Stimulated activated CD4-positive, alpha-beta T cell treated with anti-CD3 and anti-CD28 coated beads, Interleukin-4, amount 100 ng/mL, for 4 hours (primary cell): ENCODE results near the gene AVEN.

Experiments
- DNase-seq, 2 experiments: peaks; one replicate each; pipeline ENCODE4 v3.0.0-alpha.2; 2020

Gene AVEN

GRCh38 chr15:33980159-33980558 is 58.8 kb downstream of the AVEN start:
- DNase-seq = no peak

- no peak for DNase-seq
Observed at GRCh38 chr15:33975022-33975565, 63.9 kb downstream of the AVEN start.

GRCh38 chr15:33971811-33972210 is 67.2 kb downstream of the AVEN start:
- DNase-seq = no peak

GRCh38 chr15:33968821-33969220 is 70.2 kb downstream of the AVEN start:
- DNase-seq = no peak

- DNase-seq = no peak
Observed at GRCh38 chr15:33968224-33968623, 70.8 kb downstream of the AVEN start, which contains the start of gene CHRM5. Gene CHRM5 (plus strand): TSS chr15:33968497. CDS start chr15:34062718, 94,221 bp downstream.

- no peak for DNase-seq
Observed at GRCh38 chr15:33964665-33965040, 74.4 kb downstream of the AVEN start.

GRCh38 chr15:33963831-33964664 is 75.0 kb downstream of the AVEN start:
- DNase-seq = no peak

GRCh38 chr15:33960549-33960935 is 78.5 kb downstream of the AVEN start:
- no peak for DNase-seq

GRCh38 chr15:33959844-33960548 is 79.0 kb downstream of the AVEN start:
- no peak for DNase-seq

GRCh38 chr15:33956397-33956796 is 82.6 kb downstream of the AVEN start:
- no peak for DNase-seq

- no peak for DNase-seq
Observed at GRCh38 chr15:33955945-33956344, 83.1 kb downstream of the AVEN start.

- DNase-seq = no peak
Observed at GRCh38 chr15:33946152-33946551, 92.9 kb downstream of the AVEN start.

- DNase-seq = no peak
Observed at GRCh38 chr15:33941279-33942063, 97.5 kb downstream of the AVEN start.

- no peak for DNase-seq
Observed at GRCh38 chr15:33934921-33935320, 104.1 kb downstream of the AVEN start.

GRCh38 chr15:33934396-33934795 is 104.6 kb downstream of the AVEN start:
- no peak for DNase-seq

- DNase-seq = no peak
Observed at GRCh38 chr15:33932734-33933133, 106.3 kb downstream of the AVEN start.

GRCh38 chr15:33926260-33926659 is 112.7 kb downstream of the AVEN start:
- no peak for DNase-seq

- DNase-seq = no peak
Observed at GRCh38 chr15:33923446-33923845, 115.6 kb downstream of the AVEN start.

GRCh38 chr15:33915571-33916407 is 123.2 kb downstream of the AVEN start:
- DNase-seq = no peak

- DNase-seq = no peak
Observed at GRCh38 chr15:33913459-33913858, 125.5 kb downstream of the AVEN start.

- no peak for DNase-seq
Observed at GRCh38 chr15:33912326-33912725, 126.7 kb downstream of the AVEN start.

GRCh38 chr15:33910741-33911140 is 128.3 kb downstream of the AVEN start:
- DNase-seq = no peak
